Activated naive CD8-positive, alpha-beta T cell (primary cell): Measurements from ENCODE around the gene NBEAL2.

ENCODE experiments used
- H3K27ac Mint-ChIP-seq: one replicate; pipeline ENCODE4 v1.8.0; 2021; ENCODE audit warnings: mixed read lengths
- H3K27me3 Mint-ChIP-seq: one replicate; pipeline ENCODE4 v1.8.0; 2021; ENCODE audit warnings: mixed read lengths
- H3K36me3 Mint-ChIP-seq: one replicate; pipeline ENCODE4 v1.8.0; 2021; ENCODE audit warnings: mixed read lengths
- H3K4me1 Mint-ChIP-seq: one replicate; pipeline ENCODE4 v1.8.0; 2021; ENCODE audit warnings: low read depth, mixed read lengths
- H3K4me3 Mint-ChIP-seq: one replicate; pipeline ENCODE4 v1.8.0; 2021; ENCODE audit warnings: mild to moderate bottlenecking, mixed read lengths
- H3K9me3 Mint-ChIP-seq: one replicate; pipeline ENCODE4 v1.8.0; 2021; ENCODE audit warnings: low read depth, mixed read lengths

Gene NBEAL2

GRCh38 chr3:46984591-46985459 lies 5.4 kb downstream of the NBEAL2 start:
- no peak overlapping the region for H3K27ac Mint-ChIP-seq
- no peaks in the 10 kb centered on the region for H3K36me3 Mint-ChIP-seq
- H3K9me3 Mint-ChIP-seq, result no peaks in the 10 kb centered on the region
- no peaks in the 10 kb centered on the region for H3K27me3 Mint-ChIP-seq
- peaks cover 65% of the 10 kb centered on the region for H3K4me1 Mint-ChIP-seq
- H3K4me3 Mint-ChIP-seq, result peak overlapping the region; percentile 15

DNA sequence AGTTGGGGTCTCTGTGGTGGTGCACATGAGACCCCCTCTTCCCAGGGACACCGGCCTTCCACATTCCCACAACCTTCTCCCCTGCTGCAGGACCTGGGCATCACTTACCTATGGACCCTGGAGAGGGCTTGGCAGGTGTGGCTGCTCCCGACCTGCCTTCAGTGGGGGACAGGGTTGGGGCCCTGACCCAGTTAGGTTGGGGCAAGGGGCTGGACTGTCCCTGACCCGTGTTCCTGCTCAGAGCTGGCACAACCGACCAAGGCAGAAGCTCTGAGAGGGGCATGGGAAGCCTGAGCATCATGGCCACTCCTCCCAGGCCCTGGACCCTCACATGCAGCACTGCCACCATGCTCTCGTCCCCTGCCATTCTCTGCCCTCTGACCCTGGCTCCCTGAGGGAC lies 6.1 kb downstream of the NBEAL2 start:
- H3K27me3 Mint-ChIP-seq, result no peaks in the 10 kb centered on the region
- H3K9me3 Mint-ChIP-seq, result no peaks in the 10 kb centered on the region
- H3K4me3 Mint-ChIP-seq, result no peak overlapping the region
- no peaks in the 10 kb centered on the region for H3K36me3 Mint-ChIP-seq
- H3K27ac Mint-ChIP-seq, result no peak overlapping the region
- peaks cover 66% of the 10 kb centered on the region for H3K4me1 Mint-ChIP-seq

DNA sequence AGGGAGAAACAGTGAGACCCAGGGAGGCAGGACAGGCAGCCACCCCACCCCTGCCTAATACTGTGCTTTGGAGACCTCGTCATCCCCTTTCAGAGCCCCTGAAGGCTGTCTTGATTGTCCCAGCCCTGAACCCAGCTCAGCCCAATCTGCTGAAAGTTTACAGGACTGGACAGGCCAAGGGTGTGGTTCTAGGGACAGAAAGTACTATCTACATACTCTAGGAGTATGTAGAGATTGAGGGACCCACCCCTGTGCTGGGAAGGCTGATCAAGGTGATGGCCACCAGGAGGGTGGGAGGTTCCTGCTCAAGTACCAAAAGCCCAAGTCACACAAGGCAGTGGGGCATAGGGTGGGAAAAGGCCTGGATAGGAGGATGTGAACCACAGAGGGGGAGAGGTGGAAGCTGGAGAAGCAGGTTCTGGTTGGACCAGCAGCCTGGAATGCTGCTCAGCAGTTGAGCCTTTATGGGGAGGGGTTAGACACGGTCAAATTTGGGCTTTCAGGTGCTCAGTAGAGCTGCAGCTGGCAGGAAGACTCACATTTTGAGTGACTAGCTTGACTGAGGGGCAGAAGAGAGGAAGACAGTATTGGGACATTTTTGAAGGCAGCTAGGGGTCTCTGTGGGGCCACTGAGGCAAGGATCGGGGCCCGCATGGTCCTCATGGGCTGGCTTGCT lies 6.7 kb downstream of the NBEAL2 start:
- Mint-ChIP-seq H3K27ac (peak overlapping the region; percentile 58), H3K36me3 (no peaks in the 10 kb centered on the region), H3K4me3 (peak overlapping the region; percentile 79), H3K9me3 (no peaks in the 10 kb centered on the region), H3K27me3 (no peaks in the 10 kb centered on the region), H3K4me1 (peaks cover 62% of the 10 kb centered on the region)

DNA sequence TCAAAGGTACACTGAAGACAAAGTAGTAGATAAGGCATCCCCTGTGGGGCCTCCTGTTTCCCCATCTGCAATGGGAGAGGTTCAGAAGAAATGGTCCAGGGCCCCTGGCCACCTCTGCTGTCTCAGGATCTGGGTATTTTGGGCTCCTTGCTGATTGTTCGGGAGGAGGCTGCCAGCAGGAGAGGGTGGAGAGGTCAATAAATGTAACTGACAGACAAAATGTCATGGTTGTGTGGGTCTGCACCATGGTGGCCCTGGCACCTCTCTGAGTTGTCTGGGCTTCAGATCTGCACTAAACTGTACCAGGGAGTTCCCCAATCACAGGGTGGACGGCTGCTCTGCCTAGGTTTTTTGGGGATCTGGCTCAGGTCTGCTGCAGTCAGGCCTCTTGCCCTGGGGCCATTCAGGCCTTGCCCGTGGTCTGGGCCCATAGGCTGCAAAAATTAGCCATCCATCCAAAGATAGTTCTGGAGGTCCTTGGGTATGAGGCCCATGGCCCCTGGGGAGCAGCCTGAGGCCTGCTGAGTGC lies 7.4 kb downstream of the NBEAL2 start:
- Mint-ChIP-seq H3K4me3 (peak overlapping the region; percentile 79), H3K9me3 (no peaks in the 10 kb centered on the region), H3K27me3 (no peaks in the 10 kb centered on the region), H3K4me1 (peaks cover 57% of the 10 kb centered on the region), H3K36me3 (no peaks in the 10 kb centered on the region), H3K27ac (peak overlapping the region; percentile 89)

DNA sequence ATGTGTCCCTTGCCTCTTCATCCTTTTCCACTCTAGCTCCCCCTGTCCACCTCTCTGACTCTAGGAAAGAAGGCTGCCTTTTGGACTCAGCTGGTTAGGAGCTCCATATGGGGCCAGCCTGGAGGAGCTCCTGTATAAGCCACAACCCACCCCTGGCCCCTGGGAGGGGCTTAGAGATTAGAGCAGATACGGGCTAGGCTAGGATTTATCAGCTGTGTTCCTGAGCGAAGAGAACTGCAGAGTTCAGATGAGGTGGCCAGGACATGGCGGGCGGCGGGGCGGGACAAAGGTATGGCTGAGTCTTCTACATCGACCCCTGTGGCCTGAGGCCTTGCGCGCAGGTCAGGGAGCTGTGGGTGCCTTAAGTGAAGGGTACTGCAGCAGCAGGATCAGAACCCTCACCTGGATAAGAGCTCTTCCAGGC lies 7.9 kb downstream of the NBEAL2 start:
- peak overlapping the region; percentile 79 for H3K4me3 Mint-ChIP-seq
- no peaks in the 10 kb centered on the region for H3K36me3 Mint-ChIP-seq
- peaks cover 57% of the 10 kb centered on the region for H3K4me1 Mint-ChIP-seq
- no peaks in the 10 kb centered on the region for H3K9me3 Mint-ChIP-seq
- H3K27me3 Mint-ChIP-seq, result no peaks in the 10 kb centered on the region
- peak overlapping the region; percentile 89 for H3K27ac Mint-ChIP-seq

- H3K27ac Mint-ChIP-seq, result peak overlapping the region; percentile 89
- no peaks in the 10 kb centered on the region for H3K27me3 Mint-ChIP-seq
- peaks cover 53% of the 10 kb centered on the region for H3K4me1 Mint-ChIP-seq
- H3K4me3 Mint-ChIP-seq, result peak overlapping the region; percentile 79
- H3K36me3 Mint-ChIP-seq, result no peaks in the 10 kb centered on the region
- H3K9me3 Mint-ChIP-seq, result no peaks in the 10 kb centered on the region
Measured at GRCh38 chr3:46987743-46988401, 8.4 kb downstream of the NBEAL2 start.

DNA sequence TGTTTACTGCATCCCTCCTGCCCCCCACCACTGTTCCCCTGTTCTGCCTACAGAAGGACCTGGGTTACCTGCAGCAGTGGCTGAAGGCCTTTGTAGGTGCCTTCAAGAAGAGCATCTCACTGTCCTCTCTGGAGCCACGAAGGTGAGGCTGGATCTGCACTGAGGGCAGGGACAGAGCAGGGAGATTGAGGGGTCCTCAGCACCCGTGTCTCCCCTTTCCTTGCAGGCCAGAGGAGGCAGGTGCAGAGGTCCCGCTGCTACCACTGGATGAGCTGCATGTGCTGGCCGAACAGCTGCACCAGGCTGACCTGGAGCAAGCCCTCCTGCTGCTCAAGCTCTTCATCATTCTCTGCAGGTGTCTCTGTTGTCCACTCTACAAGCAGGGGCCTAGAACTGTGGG lies 9.2 kb downstream of the NBEAL2 start:
- Mint-ChIP-seq H3K4me1 (peaks cover 53% of the 10 kb centered on the region), H3K9me3 (no peaks in the 10 kb centered on the region), H3K27ac (peak overlapping the region; percentile 41), H3K27me3 (no peaks in the 10 kb centered on the region), H3K36me3 (no peaks in the 10 kb centered on the region), H3K4me3 (peak overlapping the region; percentile 38)

GRCh38 chr3:46989146-46989810 lies 9.8 kb downstream of the NBEAL2 start:
- no peaks in the 10 kb centered on the region for H3K27me3 Mint-ChIP-seq
- peak overlapping the region; percentile 41 for H3K27ac Mint-ChIP-seq
- no peaks in the 10 kb centered on the region for H3K9me3 Mint-ChIP-seq
- H3K36me3 Mint-ChIP-seq, result no peaks in the 10 kb centered on the region
- peaks cover 51% of the 10 kb centered on the region for H3K4me1 Mint-ChIP-seq
- H3K4me3 Mint-ChIP-seq, result no peak overlapping the region

GRCh38 chr3:46990573-46991374 lies 11.3 kb downstream of the NBEAL2 start:
- Mint-ChIP-seq H3K4me1 (peaks cover 38% of the 10 kb centered on the region), H3K36me3 (no peaks in the 10 kb centered on the region), H3K27me3 (no peaks in the 10 kb centered on the region), H3K9me3 (no peaks in the 10 kb centered on the region), H3K27ac (peak overlapping the region; percentile 79), H3K4me3 (no peak overlapping the region)

DNA sequence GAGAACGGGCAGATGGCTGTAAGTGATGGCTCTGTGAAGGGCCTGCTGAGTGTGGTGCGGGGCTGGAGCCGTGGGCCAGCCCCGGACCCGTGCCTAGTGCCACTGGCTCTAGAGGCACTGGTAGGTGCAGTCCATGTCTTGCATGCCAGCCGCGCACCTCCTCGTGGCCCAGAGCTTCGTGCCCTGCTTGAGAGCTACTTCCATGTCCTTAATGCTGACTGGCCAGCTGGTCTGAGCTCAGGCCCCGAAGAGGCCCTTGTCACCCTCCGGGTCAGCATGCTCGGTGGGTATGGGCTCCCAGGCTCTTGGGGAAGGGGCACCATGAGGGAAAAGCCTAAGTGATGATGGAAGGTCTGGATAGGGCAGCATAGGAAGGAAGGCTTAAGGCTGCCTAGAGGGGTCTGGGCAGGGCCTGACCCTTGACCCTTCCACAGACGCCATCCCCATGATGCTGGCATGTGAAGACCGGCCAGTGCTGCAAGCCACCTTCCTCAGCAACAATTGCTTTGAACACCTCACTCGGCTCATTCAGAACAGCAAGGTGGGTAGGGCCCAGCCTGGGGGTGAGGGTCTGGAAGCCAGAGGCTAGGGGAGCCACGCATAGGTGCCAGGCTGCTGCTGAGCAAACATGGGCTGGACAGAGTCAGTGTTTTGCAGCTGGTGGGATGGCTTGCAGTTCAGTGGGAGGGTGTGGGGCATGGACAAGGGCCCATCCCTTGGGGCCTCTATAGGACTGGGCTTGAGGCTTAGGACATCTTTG lies 12.1 kb downstream of the NBEAL2 start:
- Mint-ChIP-seq H3K27ac (no peak overlapping the region), H3K36me3 (no peaks in the 10 kb centered on the region), H3K4me3 (no peak overlapping the region), H3K27me3 (no peaks in the 10 kb centered on the region), H3K9me3 (no peaks in the 10 kb centered on the region), H3K4me1 (peaks cover 30% of the 10 kb centered on the region)

DNA sequence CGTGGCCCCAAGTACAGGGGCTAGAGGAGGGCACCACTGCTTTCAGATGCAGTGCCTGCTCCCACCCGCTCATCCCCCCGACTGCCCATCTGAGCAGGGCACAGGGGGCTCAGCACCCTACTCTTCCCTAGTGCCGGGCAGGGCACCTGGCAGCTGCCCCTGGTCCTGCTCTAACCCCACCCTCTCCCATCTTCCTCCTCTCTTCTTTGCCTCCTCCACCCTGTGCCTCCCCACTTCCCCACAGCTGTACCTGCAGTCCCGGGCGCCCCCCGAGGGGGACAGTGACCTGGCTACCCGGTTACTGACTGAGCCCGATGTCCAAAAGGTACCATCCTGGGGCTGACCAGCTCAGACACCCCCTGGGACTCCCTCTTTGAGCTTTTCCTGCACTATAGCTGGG lies 12.8 kb downstream of the NBEAL2 start:
- no peak overlapping the region for H3K27ac Mint-ChIP-seq

GRCh38 chr3:46993292-46993691 lies 13.8 kb downstream of the NBEAL2 start:
- Mint-ChIP-seq H3K27ac (no peak overlapping the region), H3K9me3 (no peaks in the 10 kb centered on the region), H3K4me1 (peaks cover 29% of the 10 kb centered on the region), H3K36me3 (peaks cover 2% of the 10 kb centered on the region), H3K4me3 (no peak overlapping the region), H3K27me3 (no peaks in the 10 kb centered on the region)

More for the DNA sequence above, 12.8 kb downstream of the NBEAL2 start:
- Mint-ChIP-seq H3K27me3 (no peaks in the 10 kb centered on the region), H3K36me3 (no peaks in the 10 kb centered on the region), H3K4me3 (no peak overlapping the region), H3K9me3 (no peaks in the 10 kb centered on the region), H3K4me1 (peaks cover 29% of the 10 kb centered on the region)

DNA sequence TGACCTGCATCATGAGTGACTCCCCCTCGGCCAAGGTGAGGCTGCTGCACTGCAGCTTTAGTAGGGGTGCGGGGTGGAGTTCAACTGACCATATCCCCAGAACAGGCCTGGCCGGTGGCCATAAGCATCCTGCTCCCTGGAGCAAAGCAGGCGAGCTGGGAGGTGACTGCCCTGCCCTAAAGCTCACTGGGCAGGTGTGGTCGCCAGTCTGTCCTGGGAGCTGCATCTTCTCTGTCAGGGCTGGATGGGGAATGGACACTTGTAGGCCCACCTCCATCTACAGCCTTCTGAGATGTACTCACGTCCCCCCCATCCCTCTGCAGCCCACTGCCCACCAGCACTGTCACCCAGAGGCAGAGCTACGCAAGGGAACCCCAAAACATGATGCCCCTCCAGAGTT lies 14.5 kb downstream of the NBEAL2 start:
- no peaks in the 10 kb centered on the region for H3K9me3 Mint-ChIP-seq
- H3K27me3 Mint-ChIP-seq, result no peaks in the 10 kb centered on the region
- H3K4me3 Mint-ChIP-seq, result no peak overlapping the region
- H3K36me3 Mint-ChIP-seq, result peaks cover 2% of the 10 kb centered on the region
- H3K27ac Mint-ChIP-seq, result no peak overlapping the region
- H3K4me1 Mint-ChIP-seq, result peaks cover 23% of the 10 kb centered on the region
